HepG2 (cell line): ENCODE measurements around the gene FOXA1. TPM values are rescaled to one million over a fixed set of nuclear protein-coding genes. Genes with fewer than 3 reads are reported as not detected.

Experiments
- EP300 ChIP-seq, 3 experiments: sonication (generic) in 1 of 3; formaldehyde crosslinking in 1 of 3; IDR thresholded peaks; 2 replicates each; pipeline versions ENCODE4 v1.5.1 to v1.6.1; 2011 to 2020; ENCODE audit warnings: low read depth in 2 of 3, low read length in 2 of 3, borderline replicate concordance in 1 of 3, improper control_type of control experiment in 1 of 3, mild to moderate bottlenecking in 1 of 3, missing genetic modification reagents in 1 of 3, moderate library complexity in 1 of 3
- MBD4 ChIP-seq: IDR thresholded peaks from 2 replicates; pipeline ENCODE4 v1.6.1; 2012; ENCODE audit warnings: low read length, inconsistent platforms, borderline replicate concordance
- MED8 ChIP-seq: sonication (generic); formaldehyde crosslinking; IDR thresholded peaks from 2 replicates; pipeline ENCODE4 v1.8.1; 2023; ENCODE audit warnings: mild to moderate bottlenecking, missing genetic modification reagents; ENCODE audit not compliant: insufficient replicate concordance
- MXI1 ChIP-seq: IDR thresholded peaks from 3 replicates; pipeline ENCODE4 v1.6.1; 2012; ENCODE audit warnings: low read depth, low read length, inconsistent platforms, borderline replicate concordance
- PAX8 ChIP-seq: sonication (generic); formaldehyde crosslinking; IDR thresholded peaks from 2 replicates; pipeline ENCODE4 v1.8.0; 2022; ENCODE audit warnings: mild to moderate bottlenecking, missing genetic modification reagents, borderline replicate concordance
- RARA ChIP-seq: IDR thresholded peaks from 2 replicates; pipeline ENCODE4 v1.6.1; 2016; ENCODE audit warnings: missing genetic modification reagents, missing compliant biosample characterization
- RFXAP ChIP-seq: sonication (generic); formaldehyde crosslinking; IDR thresholded peaks from 2 replicates; pipeline ENCODE4 v1.4.0; 2020; ENCODE audit warnings: missing genetic modification reagents, borderline replicate concordance
- SIN3B ChIP-seq: fragments of 150-350 bp; IDR thresholded peaks from 2 replicates; pipeline ENCODE4 v1.6.1; 2014; ENCODE audit warnings: low read length
- ZC3H4 ChIP-seq: sonication (generic); formaldehyde crosslinking; IDR thresholded peaks from 2 replicates; pipeline ENCODE4 v1.4.0; 2020; ENCODE audit warnings: missing genetic modification reagents, borderline replicate concordance
- ZFAT ChIP-seq: sonication (generic); formaldehyde crosslinking; conservative IDR thresholded peaks from 2 replicates; pipeline ENCODE4 v1.8.1; 2023; ENCODE audit warnings: missing genetic modification reagents, inconsistent platforms
- ZNF124 ChIP-seq: sonication (generic); formaldehyde crosslinking; IDR thresholded peaks from 2 replicates; pipeline ENCODE4 v1.4.0; 2020; ENCODE audit warnings: missing genetic modification reagents
- ZNF253 ChIP-seq: sonication (generic); formaldehyde crosslinking; IDR thresholded peaks from 2 replicates; pipeline ENCODE4 v1.8.0; 2022; ENCODE audit warnings: mild to moderate bottlenecking, missing genetic modification reagents, borderline replicate concordance
- ZNF724P ChIP-seq: sonication (generic); formaldehyde crosslinking; IDR thresholded peaks from 2 replicates; pipeline ENCODE4 v1.8.0; 2022; ENCODE audit warnings: missing genetic modification reagents, borderline replicate concordance
- ZNF780A ChIP-seq: sonication (generic); formaldehyde crosslinking; IDR thresholded peaks from 2 replicates; pipeline ENCODE4 v1.8.0; 2022; ENCODE audit warnings: mild to moderate bottlenecking, missing genetic modification reagents, moderate library complexity
- ZSCAN12 ChIP-seq: sonication (generic); formaldehyde crosslinking; IDR thresholded peaks from 2 replicates; pipeline ENCODE4 v1.9.0; 2021; ENCODE audit warnings: mild to moderate bottlenecking, missing genetic modification reagents
- polyA plus RNA-seq, 8 experiments: library from polyadenylated mRNA; depleted of rRNA in 3 of 8; stranded (reverse) in 7 of 8; unstranded in 1 of 8; fragments of >200 nt; fragmentation: Illumina TruSeq in 4 of 8; extraction: Trizol in 4 of 8; gene quantifications; 2 replicates each; pipeline versions ENCODE4 v1.2.1 to v1.2.3, GENCODE V29; 2011 to 2016; ENCODE audit warnings: low read depth in 4 of 8, missing spikeins in 1 of 8, mixed read lengths in 1 of 8; ENCODE audit not compliant: insufficient read depth in 1 of 8
- total RNA-seq, 5 experiments: library from RNA; depleted of rRNA; stranded (reverse); fragments of >200 nt; fragmentation: Illumina TruSeq; extraction: Trizol; gene quantifications; 2 replicates each; pipeline ENCODE4 v1.2.3, GENCODE V29; 2016; ENCODE audit warnings: low read depth in 1 of 5
- TF ChIP-seq, protein P1 (sequence below): fragments of 450-650 bp; IDR thresholded peaks from 2 replicates; pipeline ENCODE4 v1.6.1; 2017; ENCODE audit warnings: mild to moderate bottlenecking
- TF ChIP-seq, protein P2 (sequence below): sonication (generic); formaldehyde crosslinking; IDR thresholded peaks from 2 replicates; pipeline ENCODE4 v1.5.1; 2020; ENCODE audit warnings: missing genetic modification reagents, mild to moderate bottlenecking, borderline replicate concordance
- TF ChIP-seq, protein P3 (sequence below): sonication (generic); formaldehyde crosslinking; IDR thresholded peaks from 2 replicates; pipeline ENCODE4 v1.8.0; 2022; ENCODE audit warnings: mild to moderate bottlenecking, missing genetic modification reagents, moderate library complexity
- TF ChIP-seq, protein P4 (sequence below): sonication (generic); formaldehyde crosslinking; IDR thresholded peaks from 2 replicates; pipeline ENCODE4 v1.8.0; 2022; ENCODE audit warnings: missing genetic modification reagents, mild to moderate bottlenecking, borderline replicate concordance
- TF ChIP-seq, protein P5 (sequence below): IDR thresholded peaks from 2 replicates; pipeline ENCODE4 v1.6.1; 2016
- TF ChIP-seq, protein P6 (sequence below): sonication (generic); formaldehyde crosslinking; IDR thresholded peaks from 2 replicates; pipeline ENCODE4 v1.8.1; 2023; ENCODE audit warnings: missing genetic modification reagents, inconsistent platforms, borderline replicate concordance

The FOXA1 gene
- total and polyA plus RNA-seq, 2 of the 13 experiments (the other 11 are each of a cell fraction or from before 2014, with no cell fraction given): 43.4 to 58.6 TPM

DNA sequence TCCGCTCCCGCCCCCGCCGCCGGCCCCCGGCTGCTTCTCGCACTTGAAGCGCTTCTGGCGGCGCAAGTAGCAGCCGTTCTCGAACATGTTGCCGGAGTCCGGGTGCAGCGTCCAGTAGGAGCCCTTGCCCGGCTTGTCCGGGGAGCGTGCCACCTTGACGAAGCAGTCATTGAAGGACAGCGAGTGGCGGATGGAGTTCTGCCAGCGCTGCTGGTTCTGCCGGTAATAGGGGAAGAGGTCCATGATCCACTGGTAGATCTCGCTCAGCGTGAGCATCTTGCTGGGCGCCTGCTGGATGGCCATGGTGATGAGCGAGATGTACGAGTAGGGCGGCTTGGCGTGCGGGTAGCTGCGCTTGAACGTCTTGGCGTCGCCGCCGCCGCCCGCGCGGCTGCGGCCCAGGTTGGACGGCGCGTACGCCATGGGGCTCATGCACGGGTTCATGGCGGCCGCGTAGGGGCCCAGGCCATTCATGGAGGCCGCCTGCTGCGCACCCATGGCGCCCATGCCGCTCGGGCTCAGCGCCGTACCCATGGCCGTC, 3.0 kb downstream of the FOXA1 start (continued):
- TF ChIP-seq, protein P1, sequence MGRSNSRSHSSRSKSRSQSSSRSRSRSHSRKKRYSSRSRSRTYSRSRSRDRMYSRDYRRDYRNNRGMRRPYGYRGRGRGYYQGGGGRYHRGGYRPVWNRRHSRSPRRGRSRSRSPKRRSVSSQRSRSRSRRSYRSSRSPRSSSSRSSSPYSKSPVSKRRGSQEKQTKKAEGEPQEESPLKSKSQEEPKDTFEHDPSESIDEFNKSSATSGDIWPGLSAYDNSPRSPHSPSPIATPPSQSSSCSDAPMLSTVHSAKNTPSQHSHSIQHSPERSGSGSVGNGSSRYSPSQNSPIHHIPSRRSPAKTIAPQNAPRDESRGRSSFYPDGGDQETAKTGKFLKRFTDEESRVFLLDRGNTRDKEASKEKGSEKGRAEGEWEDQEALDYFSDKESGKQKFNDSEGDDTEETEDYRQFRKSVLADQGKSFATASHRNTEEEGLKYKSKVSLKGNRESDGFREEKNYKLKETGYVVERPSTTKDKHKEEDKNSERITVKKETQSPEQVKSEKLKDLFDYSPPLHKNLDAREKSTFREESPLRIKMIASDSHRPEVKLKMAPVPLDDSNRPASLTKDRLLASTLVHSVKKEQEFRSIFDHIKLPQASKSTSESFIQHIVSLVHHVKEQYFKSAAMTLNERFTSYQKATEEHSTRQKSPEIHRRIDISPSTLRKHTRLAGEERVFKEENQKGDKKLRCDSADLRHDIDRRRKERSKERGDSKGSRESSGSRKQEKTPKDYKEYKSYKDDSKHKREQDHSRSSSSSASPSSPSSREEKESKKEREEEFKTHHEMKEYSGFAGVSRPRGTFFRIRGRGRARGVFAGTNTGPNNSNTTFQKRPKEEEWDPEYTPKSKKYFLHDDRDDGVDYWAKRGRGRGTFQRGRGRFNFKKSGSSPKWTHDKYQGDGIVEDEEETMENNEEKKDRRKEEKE: no peak
- TF ChIP-seq MED8 (peak; percentile 40), RARA (CRISPR knock-in tag) (no peak), MBD4 (no peak), ZNF253 (CRISPR knock-in tag) (no peak), ZC3H4 (no peak), ZNF724P (CRISPR knock-in tag) (no peak), ZSCAN12 (no peak), ZNF124 (no peak), EP300 (IDR thresholded peaks at IDR 0.05; ENCODE audit: low read depth in 2 of 2, low read length in 2 of 2) (no peak), EP300 (CRISPR knock-in tag; IDR thresholded peaks at IDR 0.05; ENCODE audit: borderline replicate concordance) (no peak), ZFAT (CRISPR knock-in tag) (0 out of 2 replicates have a peak, but pooled peaks have one; percentile 56), ZNF780A (CRISPR knock-in tag) (no peak), PAX8 (CRISPR knock-in tag) (no peak), SIN3B (no peak), RFXAP (CRISPR knock-in tag) (no peak), MXI1 (no peak)
- TF ChIP-seq, protein P2, sequence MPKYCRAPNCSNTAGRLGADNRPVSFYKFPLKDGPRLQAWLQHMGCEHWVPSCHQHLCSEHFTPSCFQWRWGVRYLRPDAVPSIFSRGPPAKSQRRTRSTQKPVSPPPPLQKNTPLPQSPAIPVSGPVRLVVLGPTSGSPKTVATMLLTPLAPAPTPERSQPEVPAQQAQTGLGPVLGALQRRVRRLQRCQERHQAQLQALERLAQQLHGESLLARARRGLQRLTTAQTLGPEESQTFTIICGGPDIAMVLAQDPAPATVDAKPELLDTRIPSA (CRISPR knock-in tag): no peak
- TF ChIP-seq, protein P3, sequence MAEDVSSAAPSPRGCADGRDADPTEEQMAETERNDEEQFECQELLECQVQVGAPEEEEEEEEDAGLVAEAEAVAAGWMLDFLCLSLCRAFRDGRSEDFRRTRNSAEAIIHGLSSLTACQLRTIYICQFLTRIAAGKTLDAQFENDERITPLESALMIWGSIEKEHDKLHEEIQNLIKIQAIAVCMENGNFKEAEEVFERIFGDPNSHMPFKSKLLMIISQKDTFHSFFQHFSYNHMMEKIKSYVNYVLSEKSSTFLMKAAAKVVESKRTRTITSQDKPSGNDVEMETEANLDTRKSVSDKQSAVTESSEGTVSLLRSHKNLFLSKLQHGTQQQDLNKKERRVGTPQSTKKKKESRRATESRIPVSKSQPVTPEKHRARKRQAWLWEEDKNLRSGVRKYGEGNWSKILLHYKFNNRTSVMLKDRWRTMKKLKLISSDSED (CRISPR knock-in tag): peak; percentile 35; the same call in 1 of the 2 replicates
- TF ChIP-seq, protein P4, sequence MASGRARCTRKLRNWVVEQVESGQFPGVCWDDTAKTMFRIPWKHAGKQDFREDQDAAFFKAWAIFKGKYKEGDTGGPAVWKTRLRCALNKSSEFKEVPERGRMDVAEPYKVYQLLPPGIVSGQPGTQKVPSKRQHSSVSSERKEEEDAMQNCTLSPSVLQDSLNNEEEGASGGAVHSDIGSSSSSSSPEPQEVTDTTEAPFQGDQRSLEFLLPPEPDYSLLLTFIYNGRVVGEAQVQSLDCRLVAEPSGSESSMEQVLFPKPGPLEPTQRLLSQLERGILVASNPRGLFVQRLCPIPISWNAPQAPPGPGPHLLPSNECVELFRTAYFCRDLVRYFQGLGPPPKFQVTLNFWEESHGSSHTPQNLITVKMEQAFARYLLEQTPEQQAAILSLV (CRISPR knock-in tag): no peak
- TF ChIP-seq, protein P5, sequence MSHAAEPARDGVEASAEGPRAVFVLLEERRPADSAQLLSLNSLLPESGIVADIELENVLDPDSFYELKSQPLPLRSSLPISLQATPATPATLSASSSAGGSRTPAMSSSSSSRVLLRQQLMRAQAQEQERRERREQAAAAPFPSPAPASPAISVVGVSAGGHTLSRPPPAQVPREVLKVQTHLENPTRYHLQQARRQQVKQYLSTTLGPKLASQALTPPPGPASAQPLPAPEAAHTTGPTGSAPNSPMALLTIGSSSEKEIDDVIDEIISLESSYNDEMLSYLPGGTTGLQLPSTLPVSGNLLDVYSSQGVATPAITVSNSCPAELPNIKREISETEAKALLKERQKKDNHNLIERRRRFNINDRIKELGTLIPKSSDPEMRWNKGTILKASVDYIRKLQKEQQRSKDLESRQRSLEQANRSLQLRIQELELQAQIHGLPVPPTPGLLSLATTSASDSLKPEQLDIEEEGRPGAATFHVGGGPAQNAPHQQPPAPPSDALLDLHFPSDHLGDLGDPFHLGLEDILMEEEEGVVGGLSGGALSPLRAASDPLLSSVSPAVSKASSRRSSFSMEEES (CRISPR knock-in tag): no peak
- TF ChIP-seq, protein P6, sequence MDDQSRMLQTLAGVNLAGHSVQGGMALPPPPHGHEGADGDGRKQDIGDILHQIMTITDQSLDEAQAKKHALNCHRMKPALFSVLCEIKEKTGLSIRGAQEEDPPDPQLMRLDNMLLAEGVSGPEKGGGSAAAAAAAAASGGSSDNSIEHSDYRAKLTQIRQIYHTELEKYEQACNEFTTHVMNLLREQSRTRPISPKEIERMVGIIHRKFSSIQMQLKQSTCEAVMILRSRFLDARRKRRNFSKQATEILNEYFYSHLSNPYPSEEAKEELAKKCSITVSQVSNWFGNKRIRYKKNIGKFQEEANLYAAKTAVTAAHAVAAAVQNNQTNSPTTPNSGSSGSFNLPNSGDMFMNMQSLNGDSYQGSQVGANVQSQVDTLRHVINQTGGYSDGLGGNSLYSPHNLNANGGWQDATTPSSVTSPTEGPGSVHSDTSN: no peak
